Left lung (tissue), 10 donors: ENCODE results near the gene ZNF3. TPM values are rescaled to one million over a fixed set of nuclear protein-coding genes. Genes with fewer than 3 reads are reported as not detected.

Experiments
- ATAC-seq: fragments of 200-7000 bp; cut with Tn5 transposase; one replicate; pipeline ENCODE4 v1.9.1; 2020; ENCODE audit warnings: moderate library complexity
- DNase-seq, 4 donors: peaks; one replicate each; pipeline ENCODE4 v3.0.0-alpha.2; 2013 to 2020
- H3K27ac ChIP-seq, 2 donors: fragments of 200-600 bp; sonication (generic) in 1 of 2; one replicate each; pipeline versions ENCODE4 v1.5.0 to v1.8.0; 2020 to 2021
- H3K27me3 ChIP-seq, 2 donors: fragments of 200-600 bp; sonication (generic) in 1 of 2; one replicate each; pipeline versions ENCODE4 v1.5.0 to v1.8.0; 2020 to 2021
- H3K36me3 ChIP-seq, 2 donors: fragments of 200-600 bp; sonication (generic) in 1 of 2; one replicate each; pipeline versions ENCODE4 v1.5.0 to v1.8.0; 2020 to 2021
- H3K4me1 ChIP-seq, 2 donors: fragments of 200-600 bp; one replicate each; pipeline ENCODE4 v1.8.0; 2021
- H3K4me3 ChIP-seq, 2 donors: fragments of 200-600 bp; sonication (generic) in 1 of 2; one replicate each; pipeline versions ENCODE4 v1.5.0 to v1.8.0; 2020 to 2021; ENCODE audit warnings: mild to moderate bottlenecking in 1 of 2
- H3K9me3 ChIP-seq, 2 donors: fragments of 200-600 bp; sonication (generic) in 1 of 2; one replicate each; pipeline versions ENCODE4 v1.5.0 to v1.8.0; 2020 to 2021
- intact Hi-C, 2 donors: fragments of 100-400 bp; cut with DNase I; formaldehyde crosslinking; loops; one replicate each; pipeline versions ENCODE4 v1.11.2 to v1.14.2; 2022
- polyA plus RNA-seq, 6 donors: library from polyadenylated mRNA; unstranded; fragments of 120-200 nt; gene quantifications; one replicate each; pipeline ENCODE4 v1.2.1, GENCODE V29; 2013; ENCODE audit not compliant: insufficient read length in 6 of 6
- total RNA-seq, 2 donors: library from RNA; stranded (reverse); fragmentation: NEBNext Ultra II Directional; extraction: Animal tissue kit (Norgen Biotek cat#: 25700); gene quantifications; one replicate each; pipeline ENCODE4 v1.2.1, GENCODE V29; 2021
- TF ChIP-seq, protein P1 (sequence below), 2 donors: fragments of 200-600 bp; sonication (generic) in 1 of 2; IDR thresholded peaks; one replicate each; pipeline versions ENCODE4 v1.5.0 to v1.8.0; 2021; ENCODE audit warnings: antibody characterized with exemption in 2 of 2
- donor health status: DM: no; HTN: yes; CAD: no.
- donor health status: DM: no; HTN: no; CAD: no.

Gene ZNF3
- total and polyA plus RNA-seq, 8 donors = 22.5 to 53.1 (median 49.5) TPM

DNA sequence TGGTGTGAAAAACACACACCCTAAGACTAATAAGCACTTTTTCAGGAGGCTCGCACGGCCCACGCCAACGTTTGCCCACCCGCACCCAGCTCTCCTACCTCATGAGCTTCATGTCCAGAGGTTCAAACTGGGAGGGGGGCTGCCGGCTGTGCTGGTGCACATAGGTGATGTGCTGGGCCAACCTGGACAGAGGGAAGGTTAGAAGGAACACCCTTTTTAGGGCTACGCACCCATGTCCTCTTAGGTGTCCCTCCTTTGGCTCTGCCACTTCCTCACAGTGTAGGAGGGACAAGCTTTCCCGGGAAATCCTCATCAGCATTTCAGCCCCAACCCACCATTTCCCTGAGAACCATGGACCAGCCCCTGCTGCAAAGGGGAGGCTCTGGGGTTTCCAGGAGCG lies 13.8 kb upstream of the ZNF3 start:
- peaks cover 11 to 92% of the 10 kb centered on the region in 2 donors for H3K36me3 ChIP-seq
- H3K27ac ChIP-seq = no peak overlapping the region
- no peaks in the 10 kb centered on the region for H3K27me3 ChIP-seq
- H3K9me3 ChIP-seq = no peaks in the 10 kb centered on the region
- DNase-seq (no peak), ATAC-seq (no peak)
- H3K4me1 ChIP-seq = peaks cover 16 to 30% of the 10 kb centered on the region in 2 donors
- TF ChIP-seq, protein P1, sequence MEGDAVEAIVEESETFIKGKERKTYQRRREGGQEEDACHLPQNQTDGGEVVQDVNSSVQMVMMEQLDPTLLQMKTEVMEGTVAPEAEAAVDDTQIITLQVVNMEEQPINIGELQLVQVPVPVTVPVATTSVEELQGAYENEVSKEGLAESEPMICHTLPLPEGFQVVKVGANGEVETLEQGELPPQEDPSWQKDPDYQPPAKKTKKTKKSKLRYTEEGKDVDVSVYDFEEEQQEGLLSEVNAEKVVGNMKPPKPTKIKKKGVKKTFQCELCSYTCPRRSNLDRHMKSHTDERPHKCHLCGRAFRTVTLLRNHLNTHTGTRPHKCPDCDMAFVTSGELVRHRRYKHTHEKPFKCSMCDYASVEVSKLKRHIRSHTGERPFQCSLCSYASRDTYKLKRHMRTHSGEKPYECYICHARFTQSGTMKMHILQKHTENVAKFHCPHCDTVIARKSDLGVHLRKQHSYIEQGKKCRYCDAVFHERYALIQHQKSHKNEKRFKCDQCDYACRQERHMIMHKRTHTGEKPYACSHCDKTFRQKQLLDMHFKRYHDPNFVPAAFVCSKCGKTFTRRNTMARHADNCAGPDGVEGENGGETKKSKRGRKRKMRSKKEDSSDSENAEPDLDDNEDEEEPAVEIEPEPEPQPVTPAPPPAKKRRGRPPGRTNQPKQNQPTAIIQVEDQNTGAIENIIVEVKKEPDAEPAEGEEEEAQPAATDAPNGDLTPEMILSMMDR (IDR thresholded peaks at IDR 0.05) = no peak
- intact Hi-C loops = no loop called here
- H3K4me3 ChIP-seq = no peak overlapping the region

DNA sequence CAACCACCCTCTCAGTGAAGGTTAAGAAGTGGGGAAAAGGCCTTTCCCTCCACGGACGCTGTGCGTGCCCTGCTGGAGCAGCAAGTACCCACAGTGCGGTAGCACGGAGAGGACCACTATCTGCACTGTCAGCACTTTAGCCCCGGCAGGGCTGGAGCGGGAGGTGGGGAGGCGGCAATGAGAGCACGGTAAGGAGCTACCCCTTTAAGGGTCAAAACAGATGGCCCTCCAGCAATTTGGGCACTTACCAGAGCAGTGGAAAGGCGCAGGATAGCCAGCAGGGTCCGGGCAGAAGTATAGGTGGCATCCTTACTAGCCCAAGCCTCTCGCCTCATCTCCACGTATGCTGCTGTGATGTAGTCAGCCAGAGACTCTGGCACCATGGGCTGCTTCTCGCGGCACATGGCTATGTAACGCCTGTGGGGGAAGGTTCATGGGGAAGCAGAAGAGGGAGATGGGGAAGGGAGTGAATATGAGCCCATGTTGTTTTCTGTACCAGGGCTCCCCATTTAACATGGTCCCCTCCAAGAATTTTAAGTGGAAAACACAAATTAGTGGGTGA lies 12.5 kb upstream of the ZNF3 start:
- peaks cover 11 to 88% of the 10 kb centered on the region in 2 donors for H3K36me3 ChIP-seq
- ATAC-seq (no peak), DNase-seq (no peak)
- no peak overlapping the region for H3K4me3 ChIP-seq
- intact Hi-C loops = no loop called here
- TF ChIP-seq, protein P1 (IDR thresholded peaks at IDR 0.05) = no peak
- H3K9me3 ChIP-seq = no peaks in the 10 kb centered on the region
- H3K27me3 ChIP-seq = no peaks in the 10 kb centered on the region
- H3K4me1 ChIP-seq = peaks cover 6 to 31% of the 10 kb centered on the region in 2 donors
- H3K27ac ChIP-seq = no peak overlapping the region

DNA sequence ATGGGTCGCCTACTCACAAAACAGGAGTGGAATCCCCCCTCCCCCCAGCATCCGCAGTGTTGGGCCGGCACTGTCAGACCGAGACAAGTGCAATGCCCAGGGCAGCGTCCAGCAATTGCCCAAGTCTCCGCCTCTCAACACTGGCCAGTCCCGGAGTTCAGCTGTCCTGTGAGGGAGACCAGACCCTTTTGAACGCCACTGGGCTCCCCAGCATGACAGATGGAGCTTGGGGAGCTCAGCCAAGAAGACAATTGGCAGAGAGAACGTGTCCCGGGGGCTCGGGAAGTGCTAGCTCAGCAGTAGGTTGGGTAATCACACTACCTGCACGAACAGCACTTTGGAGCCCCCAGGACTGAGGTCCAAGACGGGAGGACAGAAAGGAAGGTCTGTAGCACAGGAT lies 12.0 kb upstream of the ZNF3 start:
- intact Hi-C loops = no loop called here
- ATAC-seq (no peak), DNase-seq (no peak)
- H3K27me3 ChIP-seq = no peaks in the 10 kb centered on the region
- no peak overlapping the region for H3K27ac ChIP-seq
- no peaks in the 10 kb centered on the region for H3K9me3 ChIP-seq
- H3K4me1 ChIP-seq = peaks cover under 1 to 33% of the 10 kb centered on the region in 2 donors
- TF ChIP-seq, protein P1 (IDR thresholded peaks at IDR 0.05) = no peak
- H3K36me3 ChIP-seq = peaks cover 11 to 83% of the 10 kb centered on the region in 2 donors
- no peak overlapping the region for H3K4me3 ChIP-seq

DNA sequence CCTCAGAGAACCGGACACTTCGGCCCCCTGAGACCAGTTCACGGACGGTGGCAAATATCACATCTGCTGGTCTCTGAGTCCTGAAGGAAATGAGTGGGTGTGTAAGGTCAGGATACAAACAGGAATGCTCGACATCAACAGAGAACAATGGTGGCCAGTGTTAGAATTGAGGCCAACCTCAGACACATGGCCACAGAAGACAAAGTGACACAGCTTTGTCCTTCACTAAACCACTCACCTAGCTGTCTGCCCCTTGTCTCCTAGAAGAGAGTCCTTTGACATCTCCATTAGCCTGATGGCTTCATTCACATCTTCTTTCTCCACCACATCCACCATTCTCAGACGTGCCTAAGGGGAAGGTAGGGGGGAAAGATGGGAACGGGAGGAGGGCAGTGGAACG lies 11.5 kb upstream of the ZNF3 start:
- DNase-seq = no peak
- Histone ChIP-seq H3K9me3 (no peaks in the 10 kb centered on the region), H3K27ac (no peak overlapping the region), H3K27me3 (no peaks in the 10 kb centered on the region), H3K4me3 (no peak overlapping the region), H3K4me1 (peaks cover 0 to 34% of the 10 kb centered on the region in 2 donors), H3K36me3 (peaks cover 11 to 78% of the 10 kb centered on the region in 2 donors)
- intact Hi-C loops = no loop called here
- ATAC-seq = no peak
- TF ChIP-seq, protein P1 (IDR thresholded peaks at IDR 0.05) = no peak

DNA sequence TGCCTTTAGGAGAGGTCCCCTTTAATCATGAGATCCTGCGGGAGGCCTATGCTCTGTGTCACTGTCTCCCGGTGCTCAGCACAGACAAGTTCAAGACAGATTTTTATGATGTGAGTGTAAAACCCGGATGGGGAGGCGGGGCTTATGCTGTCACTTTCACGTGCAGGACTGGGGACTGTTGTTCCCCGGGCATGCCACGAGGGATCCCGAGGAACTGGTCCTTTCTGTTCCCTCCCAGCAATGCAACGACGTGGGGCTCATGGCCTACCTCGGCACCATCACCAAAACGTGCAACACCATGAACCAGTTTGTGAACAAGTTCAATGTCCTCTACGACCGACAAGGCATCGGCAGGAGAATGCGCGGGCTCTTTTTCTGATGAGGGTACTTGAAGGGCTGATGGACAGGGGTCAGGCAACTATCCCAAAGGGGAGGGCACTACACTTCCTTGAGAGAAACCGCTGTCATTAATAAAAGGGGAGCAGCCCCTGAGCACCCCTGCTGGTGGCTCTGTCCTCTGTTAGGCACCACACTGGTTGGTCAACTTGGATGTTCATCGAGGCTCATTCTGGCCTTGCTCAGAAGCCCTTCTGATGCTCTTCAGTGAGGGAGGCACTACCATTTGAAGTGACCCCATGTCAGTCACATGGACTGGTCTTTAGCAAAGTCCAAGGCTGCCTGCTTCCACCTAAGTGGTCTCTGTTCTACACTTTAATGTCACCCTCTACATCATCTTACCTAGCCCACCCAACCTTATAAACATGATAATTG lies 10.1 kb upstream of the ZNF3 start:
- Histone ChIP-seq H3K9me3 (no peaks in the 10 kb centered on the region), H3K4me1 (peaks cover 0 to 32% of the 10 kb centered on the region in 2 donors), H3K36me3 (peaks cover 11 to 64% of the 10 kb centered on the region in 2 donors), H3K27ac (no peak overlapping the region), H3K27me3 (no peaks in the 10 kb centered on the region), H3K4me3 (no peak overlapping the region)
- ATAC-seq (no peak), DNase-seq (no peak)
- intact Hi-C loops = no loop called here
- TF ChIP-seq, protein P1 (IDR thresholded peaks at IDR 0.05) = no peak
